GM23338 (cell line): ENCODE data around the gene LAPTM5. TPM values are rescaled to one million over a fixed set of nuclear protein-coding genes. Genes with fewer than 3 reads are reported as not detected.

Source experiments
- ATAC-seq: fragments of 200-7000 bp; cut with Tn5 transposase; 3 replicates; pipeline ENCODE4 v1.9.1; 2020
- DNase-seq: peaks from one replicate; pipeline ENCODE4 v3.0.0-alpha.2; 2015; ENCODE audit warnings: low spot score
- H2AFZ ChIP-seq: fragments of 200-600 bp; sonication (generic); 2 replicates; pipeline ENCODE4 v1.8.0; 2016; ENCODE audit warnings: antibody characterized with exemption, mild to moderate bottlenecking, moderate library complexity
- H3F3A ChIP-seq: fragments of 200-600 bp; sonication (generic); replicated peaks from 2 replicates; pipeline ENCODE4 v1.8.0; 2017; ENCODE audit warnings: antibody characterized with exemption, mixed run types, low read depth
- H3K27ac ChIP-seq: fragments of 200-600 bp; sonication (generic); 2 replicates; pipeline ENCODE4 v1.6.1; 2016; ENCODE audit warnings: low read depth
- H3K27me3 ChIP-seq: fragments of 200-600 bp; sonication (generic); 2 replicates; pipeline ENCODE4 v1.8.0; 2016; ENCODE audit warnings: mild to moderate bottlenecking, mixed run types, moderate library complexity; ENCODE audit not compliant: insufficient read depth
- H3K36me3 ChIP-seq: fragments of 200-600 bp; sonication (generic); 2 replicates; pipeline ENCODE4 v1.8.0; 2016; ENCODE audit warnings: mild to moderate bottlenecking; ENCODE audit not compliant: insufficient read depth
- H3K4me1 ChIP-seq: fragments of 200-600 bp; sonication (generic); 2 replicates; pipeline ENCODE4 v1.8.0; 2016; ENCODE audit warnings: mild to moderate bottlenecking, moderate library complexity; ENCODE audit not compliant: insufficient read depth
- H3K4me2 ChIP-seq: fragments of 200-600 bp; sonication (generic); 2 replicates; pipeline ENCODE4 v1.7.1; 2017; ENCODE audit warnings: mixed run types
- H3K4me3 ChIP-seq: fragments of 200-600 bp; sonication (generic); 2 replicates; pipeline ENCODE4 v1.6.1; 2016; ENCODE audit warnings: mixed run types
- H3K79me2 ChIP-seq: fragments of 200-600 bp; sonication (generic); replicated peaks from 2 replicates; pipeline ENCODE4 v1.8.0; 2017; ENCODE audit warnings: mild to moderate bottlenecking; ENCODE audit not compliant: insufficient read depth
- H3K9me2 ChIP-seq: fragments of 200-600 bp; sonication (generic); 2 replicates; pipeline ENCODE4 v1.8.0; 2017; ENCODE audit not compliant: insufficient read depth
- H4K20me1 ChIP-seq: fragments of 200-600 bp; sonication (generic); replicated peaks from 2 replicates; pipeline ENCODE4 v1.8.0; 2017; ENCODE audit warnings: mild to moderate bottlenecking; ENCODE audit not compliant: insufficient read depth
- H3K27ac Mint-ChIP-seq: 2 replicates; pipeline ENCODE4 v1.8.0; 2020; ENCODE audit warnings: inconsistent platforms, mild to moderate bottlenecking, moderate library complexity, mixed read lengths
- H3K27me3 Mint-ChIP-seq: 3 replicates; pipeline ENCODE4 v1.8.0; 2022; ENCODE audit warnings: low read depth, mild to moderate bottlenecking, moderate library complexity, mixed read lengths, inconsistent platforms; ENCODE audit not compliant: insufficient read depth, poor library complexity
- H3K36me3 Mint-ChIP-seq: 3 replicates; pipeline ENCODE4 v1.8.0; 2021; ENCODE audit warnings: low read depth, mild to moderate bottlenecking, inconsistent platforms, moderate library complexity, mixed read lengths
- H3K4me1 Mint-ChIP-seq: 3 replicates; pipeline ENCODE4 v1.8.0; 2020; ENCODE audit warnings: mild to moderate bottlenecking, inconsistent platforms, mixed read lengths
- H3K4me3 Mint-ChIP-seq: 3 replicates; pipeline ENCODE4 v1.8.0; 2021; ENCODE audit warnings: moderate library complexity, mild to moderate bottlenecking, inconsistent platforms, mixed read lengths
- H3K9me3 Mint-ChIP-seq: 3 replicates; pipeline ENCODE4 v1.8.0; 2020; ENCODE audit warnings: moderate library complexity, mild to moderate bottlenecking, inconsistent platforms, mixed read lengths
- CREB1 ChIP-seq: fragments of 250-450 bp; sonication (Bioruptor Pico); IDR thresholded peaks from 2 replicates; pipeline ENCODE4 v1.5.0; 2020; ENCODE audit warnings: low read depth, mild to moderate bottlenecking, moderate library complexity
- EZH2 ChIP-seq: fragments of 200-600 bp; sonication (generic); IDR thresholded peaks from one replicate; pipeline ENCODE4 v1.8.0; 2017; ENCODE audit warnings: antibody characterized with exemption, mild to moderate bottlenecking, low read depth; ENCODE audit not compliant: unreplicated experiment
- EZH2phosphoT487 ChIP-seq: fragments of 200-600 bp; sonication (generic); IDR thresholded peaks from one replicate; pipeline ENCODE4 v1.8.1; 2018; ENCODE audit warnings: antibody characterized with exemption; ENCODE audit not compliant: unreplicated experiment
- JUNB ChIP-seq: IDR thresholded peaks from one replicate; pipeline ENCODE4 v1.6.1; 2016; ENCODE audit warnings: antibody characterized with exemption; ENCODE audit not compliant: unreplicated experiment
- NANOG ChIP-seq: IDR thresholded peaks from 2 replicates; pipeline ENCODE4 v1.6.1; 2016; ENCODE audit warnings: antibody characterized with exemption, borderline replicate concordance
- POLR2AphosphoS5 ChIP-seq: IDR thresholded peaks from 2 replicates; pipeline ENCODE4 v1.6.1; 2016; ENCODE audit warnings: antibody characterized with exemption, low read depth
- STAT1 ChIP-seq: IDR thresholded peaks from one replicate; pipeline ENCODE4 v1.6.1; 2016; ENCODE audit warnings: antibody characterized with exemption; ENCODE audit not compliant: unreplicated experiment
- ZNF114 ChIP-seq: fragments of 250-450 bp; sonication (Bioruptor Pico); IDR thresholded peaks from 2 replicates; pipeline ENCODE4 v1.5.0; 2020; ENCODE audit warnings: mild to moderate bottlenecking, moderate library complexity
- ZNF331 ChIP-seq: fragments of 250-450 bp; sonication (Bioruptor Pico); IDR thresholded peaks from 2 replicates; pipeline ENCODE4 v1.5.0; 2020; ENCODE audit warnings: low read depth, mild to moderate bottlenecking, moderate library complexity
- polyA plus RNA-seq: library from polyadenylated mRNA; unstranded; fragments of >200 nt; fragmentation: Nextera tagmentation; extraction: Ambion mirVana; gene quantifications from 2 replicates; pipeline ENCODE4 v1.2.1, GENCODE V29; 2016
- total RNA-seq: library from RNA; depleted of rRNA; stranded (reverse); fragments of >200 nt; shearing (Covaris generic); gene quantifications from 2 replicates; pipeline ENCODE4 v1.2.3, GENCODE V29; 2014
- TF ChIP-seq, protein P1 (sequence below): IDR thresholded peaks from 2 replicates; pipeline ENCODE4 v1.6.1; 2016; ENCODE audit warnings: antibody characterized with exemption
- TF ChIP-seq, protein P2 (sequence below): fragments of 250-450 bp; sonication (Bioruptor Pico); IDR thresholded peaks from 2 replicates; pipeline ENCODE4 v1.5.0; 2020; ENCODE audit warnings: mild to moderate bottlenecking, moderate library complexity
- TF ChIP-seq, protein P3 (sequence below), 2 experiments: fragments of 200-600 bp in 1 of 2; sonication (generic) in 1 of 2; conservative IDR thresholded peaks; 2 replicates each; pipeline versions ENCODE4 v1.5.1 to v1.6.1; 2016 to 2017; ENCODE audit warnings: antibody characterized with exemption in 2 of 2, low read depth in 2 of 2, mild to moderate bottlenecking in 2 of 2, moderate library complexity in 1 of 2
- TF ChIP-seq, protein P4 (sequence below): IDR thresholded peaks from one replicate; pipeline ENCODE4 v1.6.1; 2018; ENCODE audit warnings: antibody characterized with exemption; ENCODE audit not compliant: unreplicated experiment

The LAPTM5 gene
- total and polyA plus RNA-seq, 2 experiments from 2014 or later = 0.21 TPM; not detected in 1

DNA sequence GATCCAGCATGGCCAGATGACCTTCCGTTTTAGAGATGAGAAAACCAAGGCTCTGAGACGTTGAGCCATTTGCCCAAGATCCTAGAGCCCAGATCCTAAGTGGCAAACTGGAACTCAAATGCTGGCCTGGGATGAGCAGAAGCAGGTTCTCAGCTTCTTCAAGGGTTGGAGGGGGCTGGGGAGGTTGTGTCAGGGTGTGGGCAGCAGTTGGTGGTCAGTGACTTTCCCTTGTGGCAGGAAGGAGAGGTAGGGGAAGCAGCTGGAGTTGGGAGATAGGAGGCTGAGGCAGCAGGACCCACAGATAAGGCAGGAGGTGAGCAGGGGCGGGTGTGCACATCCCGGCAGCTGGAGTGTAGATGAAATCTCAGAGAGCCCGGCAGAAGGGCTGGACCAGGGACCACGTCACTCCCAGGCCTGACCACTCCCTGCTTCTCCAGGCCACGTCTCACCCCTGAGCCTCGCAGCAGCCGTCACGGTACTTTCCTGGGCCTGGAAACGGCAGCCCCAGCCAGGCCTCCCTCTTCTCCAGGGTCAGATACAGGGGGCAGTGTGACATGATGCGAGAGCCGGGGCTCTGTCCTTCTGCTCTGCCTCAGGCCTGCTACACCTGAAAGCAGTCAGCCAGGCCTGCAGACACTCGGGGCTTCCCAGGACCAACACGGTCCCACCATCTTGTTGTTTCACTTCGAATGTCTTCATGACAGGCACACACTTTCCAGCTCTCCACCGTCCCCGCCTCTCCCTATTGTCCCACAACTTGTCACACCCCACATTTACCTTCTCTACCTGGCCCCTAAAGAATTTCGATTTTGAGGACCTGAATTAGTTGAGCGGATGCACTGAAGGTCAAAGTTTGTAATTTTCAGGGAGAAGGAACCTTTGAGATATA is 11.5 kb upstream of the LAPTM5 start:
- peaks cover 2% of the 10 kb centered on the region for H3K27me3 Mint-ChIP-seq
- H3K27ac Mint-ChIP-seq = no peak overlapping the region
- TF ChIP-seq ZNF114 (CRISPR knock-in tag) (no peak), NANOG (no peak), CREB1 (no peak), POLR2AphosphoS5 (no peak), ZNF331 (CRISPR knock-in tag) (no peak), EZH2 (no peak), STAT1 (no peak), JUNB (no peak), EZH2phosphoT487 (no peak)
- TF ChIP-seq, protein P1, sequence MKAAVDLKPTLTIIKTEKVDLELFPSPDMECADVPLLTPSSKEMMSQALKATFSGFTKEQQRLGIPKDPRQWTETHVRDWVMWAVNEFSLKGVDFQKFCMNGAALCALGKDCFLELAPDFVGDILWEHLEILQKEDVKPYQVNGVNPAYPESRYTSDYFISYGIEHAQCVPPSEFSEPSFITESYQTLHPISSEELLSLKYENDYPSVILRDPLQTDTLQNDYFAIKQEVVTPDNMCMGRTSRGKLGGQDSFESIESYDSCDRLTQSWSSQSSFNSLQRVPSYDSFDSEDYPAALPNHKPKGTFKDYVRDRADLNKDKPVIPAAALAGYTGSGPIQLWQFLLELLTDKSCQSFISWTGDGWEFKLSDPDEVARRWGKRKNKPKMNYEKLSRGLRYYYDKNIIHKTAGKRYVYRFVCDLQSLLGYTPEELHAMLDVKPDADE = no peak
- TF ChIP-seq, protein P2, sequence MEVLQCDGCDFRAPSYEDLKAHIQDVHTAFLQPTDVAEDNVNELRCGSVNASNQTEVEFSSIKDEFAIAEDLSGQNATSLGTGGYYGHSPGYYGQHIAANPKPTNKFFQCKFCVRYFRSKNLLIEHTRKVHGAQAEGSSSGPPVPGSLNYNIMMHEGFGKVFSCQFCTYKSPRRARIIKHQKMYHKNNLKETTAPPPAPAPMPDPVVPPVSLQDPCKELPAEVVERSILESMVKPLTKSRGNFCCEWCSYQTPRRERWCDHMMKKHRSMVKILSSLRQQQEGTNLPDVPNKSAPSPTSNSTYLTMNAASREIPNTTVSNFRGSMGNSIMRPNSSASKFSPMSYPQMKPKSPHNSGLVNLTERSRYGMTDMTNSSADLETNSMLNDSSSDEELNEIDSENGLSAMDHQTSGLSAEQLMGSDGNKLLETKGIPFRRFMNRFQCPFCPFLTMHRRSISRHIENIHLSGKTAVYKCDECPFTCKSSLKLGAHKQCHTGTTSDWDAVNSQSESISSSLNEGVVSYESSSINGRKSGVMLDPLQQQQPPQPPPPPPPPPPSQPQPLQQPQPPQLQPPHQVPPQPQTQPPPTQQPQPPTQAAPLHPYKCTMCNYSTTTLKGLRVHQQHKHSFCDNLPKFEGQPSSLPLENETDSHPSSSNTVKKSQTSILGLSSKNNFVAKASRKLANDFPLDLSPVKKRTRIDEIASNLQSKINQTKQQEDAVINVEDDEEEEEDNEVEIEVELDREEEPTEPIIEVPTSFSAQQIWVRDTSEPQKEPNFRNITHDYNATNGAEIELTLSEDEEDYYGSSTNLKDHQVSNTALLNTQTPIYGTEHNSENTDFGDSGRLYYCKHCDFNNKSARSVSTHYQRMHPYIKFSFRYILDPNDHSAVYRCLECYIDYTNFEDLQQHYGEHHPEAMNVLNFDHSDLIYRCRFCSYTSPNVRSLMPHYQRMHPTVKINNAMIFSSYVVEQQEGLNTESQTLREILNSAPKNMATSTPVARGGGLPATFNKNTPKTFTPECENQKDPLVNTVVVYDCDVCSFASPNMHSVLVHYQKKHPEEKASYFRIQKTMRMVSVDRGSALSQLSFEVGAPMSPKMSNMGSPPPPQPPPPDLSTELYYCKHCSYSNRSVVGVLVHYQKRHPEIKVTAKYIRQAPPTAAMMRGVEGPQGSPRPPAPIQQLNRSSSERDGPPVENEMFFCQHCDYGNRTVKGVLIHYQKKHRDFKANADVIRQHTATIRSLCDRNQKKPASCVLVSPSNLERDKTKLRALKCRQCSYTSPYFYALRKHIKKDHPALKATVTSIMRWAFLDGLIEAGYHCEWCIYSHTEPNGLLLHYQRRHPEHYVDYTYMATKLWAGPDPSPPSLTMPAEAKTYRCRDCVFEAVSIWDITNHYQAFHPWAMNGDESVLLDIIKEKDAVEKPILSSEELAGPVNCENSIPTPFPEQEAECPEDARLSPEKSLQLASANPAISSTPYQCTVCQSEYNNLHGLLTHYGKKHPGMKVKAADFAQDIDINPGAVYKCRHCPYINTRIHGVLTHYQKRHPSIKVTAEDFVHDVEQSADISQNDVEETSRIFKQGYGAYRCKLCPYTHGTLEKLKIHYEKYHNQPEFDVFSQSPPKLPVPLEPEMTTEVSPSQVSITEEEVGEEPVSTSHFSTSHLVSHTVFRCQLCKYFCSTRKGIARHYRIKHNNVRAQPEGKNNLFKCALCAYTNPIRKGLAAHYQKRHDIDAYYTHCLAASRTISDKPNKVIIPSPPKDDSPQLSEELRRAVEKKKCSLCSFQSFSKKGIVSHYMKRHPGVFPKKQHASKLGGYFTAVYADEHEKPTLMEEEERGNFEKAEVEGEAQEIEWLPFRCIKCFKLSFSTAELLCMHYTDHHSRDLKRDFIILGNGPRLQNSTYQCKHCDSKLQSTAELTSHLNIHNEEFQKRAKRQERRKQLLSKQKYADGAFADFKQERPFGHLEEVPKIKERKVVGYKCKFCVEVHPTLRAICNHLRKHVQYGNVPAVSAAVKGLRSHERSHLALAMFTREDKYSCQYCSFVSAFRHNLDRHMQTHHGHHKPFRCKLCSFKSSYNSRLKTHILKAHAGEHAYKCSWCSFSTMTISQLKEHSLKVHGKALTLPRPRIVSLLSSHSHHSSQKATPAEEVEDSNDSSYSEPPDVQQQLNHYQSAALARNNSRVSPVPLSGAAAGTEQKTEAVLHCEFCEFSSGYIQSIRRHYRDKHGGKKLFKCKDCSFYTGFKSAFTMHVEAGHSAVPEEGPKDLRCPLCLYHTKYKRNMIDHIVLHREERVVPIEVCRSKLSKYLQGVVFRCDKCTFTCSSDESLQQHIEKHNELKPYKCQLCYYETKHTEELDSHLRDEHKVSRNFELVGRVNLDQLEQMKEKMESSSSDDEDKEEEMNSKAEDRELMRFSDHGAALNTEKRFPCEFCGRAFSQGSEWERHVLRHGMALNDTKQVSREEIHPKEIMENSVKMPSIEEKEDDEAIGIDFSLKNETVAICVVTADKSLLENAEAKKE = no peak
- TF ChIP-seq, protein P3, sequence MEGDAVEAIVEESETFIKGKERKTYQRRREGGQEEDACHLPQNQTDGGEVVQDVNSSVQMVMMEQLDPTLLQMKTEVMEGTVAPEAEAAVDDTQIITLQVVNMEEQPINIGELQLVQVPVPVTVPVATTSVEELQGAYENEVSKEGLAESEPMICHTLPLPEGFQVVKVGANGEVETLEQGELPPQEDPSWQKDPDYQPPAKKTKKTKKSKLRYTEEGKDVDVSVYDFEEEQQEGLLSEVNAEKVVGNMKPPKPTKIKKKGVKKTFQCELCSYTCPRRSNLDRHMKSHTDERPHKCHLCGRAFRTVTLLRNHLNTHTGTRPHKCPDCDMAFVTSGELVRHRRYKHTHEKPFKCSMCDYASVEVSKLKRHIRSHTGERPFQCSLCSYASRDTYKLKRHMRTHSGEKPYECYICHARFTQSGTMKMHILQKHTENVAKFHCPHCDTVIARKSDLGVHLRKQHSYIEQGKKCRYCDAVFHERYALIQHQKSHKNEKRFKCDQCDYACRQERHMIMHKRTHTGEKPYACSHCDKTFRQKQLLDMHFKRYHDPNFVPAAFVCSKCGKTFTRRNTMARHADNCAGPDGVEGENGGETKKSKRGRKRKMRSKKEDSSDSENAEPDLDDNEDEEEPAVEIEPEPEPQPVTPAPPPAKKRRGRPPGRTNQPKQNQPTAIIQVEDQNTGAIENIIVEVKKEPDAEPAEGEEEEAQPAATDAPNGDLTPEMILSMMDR (conservative IDR thresholded peaks at IDR 0.05; ENCODE audit: low read depth in 2 of 2) = no peak
- TF ChIP-seq, protein P4, sequence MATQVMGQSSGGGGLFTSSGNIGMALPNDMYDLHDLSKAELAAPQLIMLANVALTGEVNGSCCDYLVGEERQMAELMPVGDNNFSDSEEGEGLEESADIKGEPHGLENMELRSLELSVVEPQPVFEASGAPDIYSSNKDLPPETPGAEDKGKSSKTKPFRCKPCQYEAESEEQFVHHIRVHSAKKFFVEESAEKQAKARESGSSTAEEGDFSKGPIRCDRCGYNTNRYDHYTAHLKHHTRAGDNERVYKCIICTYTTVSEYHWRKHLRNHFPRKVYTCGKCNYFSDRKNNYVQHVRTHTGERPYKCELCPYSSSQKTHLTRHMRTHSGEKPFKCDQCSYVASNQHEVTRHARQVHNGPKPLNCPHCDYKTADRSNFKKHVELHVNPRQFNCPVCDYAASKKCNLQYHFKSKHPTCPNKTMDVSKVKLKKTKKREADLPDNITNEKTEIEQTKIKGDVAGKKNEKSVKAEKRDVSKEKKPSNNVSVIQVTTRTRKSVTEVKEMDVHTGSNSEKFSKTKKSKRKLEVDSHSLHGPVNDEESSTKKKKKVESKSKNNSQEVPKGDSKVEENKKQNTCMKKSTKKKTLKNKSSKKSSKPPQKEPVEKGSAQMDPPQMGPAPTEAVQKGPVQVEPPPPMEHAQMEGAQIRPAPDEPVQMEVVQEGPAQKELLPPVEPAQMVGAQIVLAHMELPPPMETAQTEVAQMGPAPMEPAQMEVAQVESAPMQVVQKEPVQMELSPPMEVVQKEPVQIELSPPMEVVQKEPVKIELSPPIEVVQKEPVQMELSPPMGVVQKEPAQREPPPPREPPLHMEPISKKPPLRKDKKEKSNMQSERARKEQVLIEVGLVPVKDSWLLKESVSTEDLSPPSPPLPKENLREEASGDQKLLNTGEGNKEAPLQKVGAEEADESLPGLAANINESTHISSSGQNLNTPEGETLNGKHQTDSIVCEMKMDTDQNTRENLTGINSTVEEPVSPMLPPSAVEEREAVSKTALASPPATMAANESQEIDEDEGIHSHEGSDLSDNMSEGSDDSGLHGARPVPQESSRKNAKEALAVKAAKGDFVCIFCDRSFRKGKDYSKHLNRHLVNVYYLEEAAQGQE = no peak
- no peaks in the 10 kb centered on the region for H3F3A ChIP-seq
- no peaks in the 10 kb centered on the region for H3K36me3 Mint-ChIP-seq
- no peak overlapping the region for H3K27ac ChIP-seq
- no peaks in the 10 kb centered on the region for H4K20me1 ChIP-seq
- no peaks in the 10 kb centered on the region for H3K9me2 ChIP-seq
- H3K4me2 ChIP-seq = no peak overlapping the region
- H3K9me3 Mint-ChIP-seq = no peaks in the 10 kb centered on the region
- H2AFZ ChIP-seq = peak overlapping the region; percentile 63
- DNase-seq = no peak
- no peaks in the 10 kb centered on the region for H3K36me3 ChIP-seq
- H3K27me3 ChIP-seq = no peaks in the 10 kb centered on the region
- no peaks in the 10 kb centered on the region for H3K79me2 ChIP-seq
- no peak overlapping the region for H3K4me3 ChIP-seq
- H3K4me3 Mint-ChIP-seq = no peak overlapping the region
- ATAC-seq = peak; percentile 52
- no peaks in the 10 kb centered on the region for H3K4me1 ChIP-seq
- no peaks in the 10 kb centered on the region; the same call in 2 of the 3 replicates for H3K4me1 Mint-ChIP-seq
